ENCODE data around the gene PRKCB. TPM values are rescaled to one million over a fixed set of nuclear protein-coding genes. Genes with fewer than 3 reads are reported as not detected.

Gene PRKCB
- total and polyA plus RNA-seq, 2 of the 8 experiments (the other 6 are each of a cell fraction or from before 2014, with no cell fraction given) = 7.1 to 12.1 TPM

GRCh38 chr16:23786964-23787561 lies 48.7 kb upstream of the PRKCB start (continued):
- TF ChIP-seq CEBPB (IDR thresholded peaks at IDR 0.05; ENCODE audit: low read depth, low read length) (no peak), POU5F1 (IDR thresholded peaks at IDR 0.05; ENCODE audit: low read depth, low read length) (peak; percentile 91), TEAD4 (IDR thresholded peaks at IDR 0.05; ENCODE audit: low read depth, low read length) (no peak), MAFK (IDR thresholded peaks at IDR 0.05; ENCODE audit: low read depth, low read length) (0 out of 2 replicates have a peak, but pooled peaks have one; percentile 3), EP300 (IDR thresholded peaks at IDR 0.05; ENCODE audit: borderline replicate concordance in 1 of 2, low read depth in 2 of 2, low read length in 2 of 2) (peak in 1 of 2 experiments; percentile 78; a peak in 1 of 3 replicates), CBX5 (IDR thresholded peaks at IDR 0.05; ENCODE audit: low read depth, low read length) (no peak), JUN (IDR thresholded peaks at IDR 0.05; ENCODE audit: low read depth, low read length) (no peak), CBX8 (IDR thresholded peaks at IDR 0.05; ENCODE audit: borderline replicate concordance, low read depth, low read length) (no peak), RBBP5 (IDR thresholded peaks at IDR 0.05; ENCODE audit: borderline replicate concordance, low read depth, low read length) (no peak)
- TF ChIP-seq, protein P1, sequence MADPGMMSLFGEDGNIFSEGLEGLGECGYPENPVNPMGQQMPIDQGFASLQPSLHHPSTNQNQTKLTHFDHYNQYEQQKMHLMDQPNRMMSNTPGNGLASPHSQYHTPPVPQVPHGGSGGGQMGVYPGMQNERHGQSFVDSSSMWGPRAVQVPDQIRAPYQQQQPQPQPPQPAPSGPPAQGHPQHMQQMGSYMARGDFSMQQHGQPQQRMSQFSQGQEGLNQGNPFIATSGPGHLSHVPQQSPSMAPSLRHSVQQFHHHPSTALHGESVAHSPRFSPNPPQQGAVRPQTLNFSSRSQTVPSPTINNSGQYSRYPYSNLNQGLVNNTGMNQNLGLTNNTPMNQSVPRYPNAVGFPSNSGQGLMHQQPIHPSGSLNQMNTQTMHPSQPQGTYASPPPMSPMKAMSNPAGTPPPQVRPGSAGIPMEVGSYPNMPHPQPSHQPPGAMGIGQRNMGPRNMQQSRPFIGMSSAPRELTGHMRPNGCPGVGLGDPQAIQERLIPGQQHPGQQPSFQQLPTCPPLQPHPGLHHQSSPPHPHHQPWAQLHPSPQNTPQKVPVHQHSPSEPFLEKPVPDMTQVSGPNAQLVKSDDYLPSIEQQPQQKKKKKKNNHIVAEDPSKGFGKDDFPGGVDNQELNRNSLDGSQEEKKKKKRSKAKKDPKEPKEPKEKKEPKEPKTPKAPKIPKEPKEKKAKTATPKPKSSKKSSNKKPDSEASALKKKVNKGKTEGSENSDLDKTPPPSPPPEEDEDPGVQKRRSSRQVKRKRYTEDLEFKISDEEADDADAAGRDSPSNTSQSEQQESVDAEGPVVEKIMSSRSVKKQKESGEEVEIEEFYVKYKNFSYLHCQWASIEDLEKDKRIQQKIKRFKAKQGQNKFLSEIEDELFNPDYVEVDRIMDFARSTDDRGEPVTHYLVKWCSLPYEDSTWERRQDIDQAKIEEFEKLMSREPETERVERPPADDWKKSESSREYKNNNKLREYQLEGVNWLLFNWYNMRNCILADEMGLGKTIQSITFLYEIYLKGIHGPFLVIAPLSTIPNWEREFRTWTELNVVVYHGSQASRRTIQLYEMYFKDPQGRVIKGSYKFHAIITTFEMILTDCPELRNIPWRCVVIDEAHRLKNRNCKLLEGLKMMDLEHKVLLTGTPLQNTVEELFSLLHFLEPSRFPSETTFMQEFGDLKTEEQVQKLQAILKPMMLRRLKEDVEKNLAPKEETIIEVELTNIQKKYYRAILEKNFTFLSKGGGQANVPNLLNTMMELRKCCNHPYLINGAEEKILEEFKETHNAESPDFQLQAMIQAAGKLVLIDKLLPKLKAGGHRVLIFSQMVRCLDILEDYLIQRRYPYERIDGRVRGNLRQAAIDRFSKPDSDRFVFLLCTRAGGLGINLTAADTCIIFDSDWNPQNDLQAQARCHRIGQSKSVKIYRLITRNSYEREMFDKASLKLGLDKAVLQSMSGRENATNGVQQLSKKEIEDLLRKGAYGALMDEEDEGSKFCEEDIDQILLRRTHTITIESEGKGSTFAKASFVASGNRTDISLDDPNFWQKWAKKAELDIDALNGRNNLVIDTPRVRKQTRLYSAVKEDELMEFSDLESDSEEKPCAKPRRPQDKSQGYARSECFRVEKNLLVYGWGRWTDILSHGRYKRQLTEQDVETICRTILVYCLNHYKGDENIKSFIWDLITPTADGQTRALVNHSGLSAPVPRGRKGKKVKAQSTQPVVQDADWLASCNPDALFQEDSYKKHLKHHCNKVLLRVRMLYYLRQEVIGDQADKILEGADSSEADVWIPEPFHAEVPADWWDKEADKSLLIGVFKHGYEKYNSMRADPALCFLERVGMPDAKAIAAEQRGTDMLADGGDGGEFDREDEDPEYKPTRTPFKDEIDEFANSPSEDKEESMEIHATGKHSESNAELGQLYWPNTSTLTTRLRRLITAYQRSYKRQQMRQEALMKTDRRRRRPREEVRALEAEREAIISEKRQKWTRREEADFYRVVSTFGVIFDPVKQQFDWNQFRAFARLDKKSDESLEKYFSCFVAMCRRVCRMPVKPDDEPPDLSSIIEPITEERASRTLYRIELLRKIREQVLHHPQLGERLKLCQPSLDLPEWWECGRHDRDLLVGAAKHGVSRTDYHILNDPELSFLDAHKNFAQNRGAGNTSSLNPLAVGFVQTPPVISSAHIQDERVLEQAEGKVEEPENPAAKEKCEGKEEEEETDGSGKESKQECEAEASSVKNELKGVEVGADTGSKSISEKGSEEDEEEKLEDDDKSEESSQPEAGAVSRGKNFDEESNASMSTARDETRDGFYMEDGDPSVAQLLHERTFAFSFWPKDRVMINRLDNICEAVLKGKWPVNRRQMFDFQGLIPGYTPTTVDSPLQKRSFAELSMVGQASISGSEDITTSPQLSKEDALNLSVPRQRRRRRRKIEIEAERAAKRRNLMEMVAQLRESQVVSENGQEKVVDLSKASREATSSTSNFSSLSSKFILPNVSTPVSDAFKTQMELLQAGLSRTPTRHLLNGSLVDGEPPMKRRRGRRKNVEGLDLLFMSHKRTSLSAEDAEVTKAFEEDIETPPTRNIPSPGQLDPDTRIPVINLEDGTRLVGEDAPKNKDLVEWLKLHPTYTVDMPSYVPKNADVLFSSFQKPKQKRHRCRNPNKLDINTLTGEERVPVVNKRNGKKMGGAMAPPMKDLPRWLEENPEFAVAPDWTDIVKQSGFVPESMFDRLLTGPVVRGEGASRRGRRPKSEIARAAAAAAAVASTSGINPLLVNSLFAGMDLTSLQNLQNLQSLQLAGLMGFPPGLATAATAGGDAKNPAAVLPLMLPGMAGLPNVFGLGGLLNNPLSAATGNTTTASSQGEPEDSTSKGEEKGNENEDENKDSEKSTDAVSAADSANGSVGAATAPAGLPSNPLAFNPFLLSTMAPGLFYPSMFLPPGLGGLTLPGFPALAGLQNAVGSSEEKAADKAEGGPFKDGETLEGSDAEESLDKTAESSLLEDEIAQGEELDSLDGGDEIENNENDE (IDR thresholded peaks at IDR 0.05; ENCODE audit: insufficient replicate concordance, low read length) = peak; percentile 58
- TF ChIP-seq, protein P2, sequence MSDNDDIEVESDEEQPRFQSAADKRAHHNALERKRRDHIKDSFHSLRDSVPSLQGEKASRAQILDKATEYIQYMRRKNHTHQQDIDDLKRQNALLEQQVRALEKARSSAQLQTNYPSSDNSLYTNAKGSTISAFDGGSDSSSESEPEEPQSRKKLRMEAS (IDR thresholded peaks at IDR 0.05) = no peak
